HG03280 (cell line): ENCODE measurements around the gene LSAMP.

ENCODE experiments used
- ATAC-seq: cut with Tn5 transposase; IDR thresholded peaks from one replicate; pipeline ENCODE4 v1.9.1; 2021; ENCODE audit warnings: mild to moderate bottlenecking, moderate library complexity; ENCODE audit not compliant: unreplicated experiment

The LSAMP gene

GRCh38 chr3:115913069-115913686 lies 532.1 kb downstream of the LSAMP start:
- ATAC-seq, result no peak

GRCh38 chr3:115912372-115912771 lies 532.9 kb downstream of the LSAMP start:
- no peak for ATAC-seq

- ATAC-seq, result no peak
These were observed 539.4 kb downstream of the LSAMP start for GRCh38 chr3:115905871-115906270.

GRCh38 chr3:115903843-115904242 lies 541.4 kb downstream of the LSAMP start:
- no peak for ATAC-seq

- ATAC-seq, result no peak
These were observed 544.3 kb downstream of the LSAMP start for GRCh38 chr3:115901008-115901407.

- ATAC-seq, result no peak
These were observed 545.8 kb downstream of the LSAMP start for GRCh38 chr3:115899535-115899934.

- ATAC-seq, result no peak
These were observed 546.5 kb downstream of the LSAMP start for GRCh38 chr3:115898656-115899410.

GRCh38 chr3:115891006-115891636 lies 554.2 kb downstream of the LSAMP start:
- no peak for ATAC-seq

GRCh38 chr3:115890579-115890978 lies 554.7 kb downstream of the LSAMP start:
- no peak for ATAC-seq

GRCh38 chr3:115885621-115886020 lies 559.7 kb downstream of the LSAMP start:
- no peak for ATAC-seq

- no peak for ATAC-seq
These were observed 567.7 kb downstream of the LSAMP start for GRCh38 chr3:115877615-115877899.

- no peak for ATAC-seq
These were observed 568.2 kb downstream of the LSAMP start for GRCh38 chr3:115876876-115877614.

GRCh38 chr3:115875460-115875859 lies 569.8 kb downstream of the LSAMP start:
- ATAC-seq, result no peak

GRCh38 chr3:115871735-115872134 lies 573.6 kb downstream of the LSAMP start:
- ATAC-seq, result no peak

- no peak for ATAC-seq
These were observed 580.4 kb downstream of the LSAMP start for GRCh38 chr3:115864911-115865310.

- ATAC-seq, result no peak
These were observed 582.4 kb downstream of the LSAMP start for GRCh38 chr3:115862849-115863248.

GRCh38 chr3:115862099-115862498 lies 583.2 kb downstream of the LSAMP start:
- no peak for ATAC-seq

GRCh38 chr3:115861166-115861733 lies 584.0 kb downstream of the LSAMP start:
- no peak for ATAC-seq

- no peak for ATAC-seq
These were observed 584.5 kb downstream of the LSAMP start for GRCh38 chr3:115860766-115861165.

- no peak for ATAC-seq
These were observed 586.1 kb downstream of the LSAMP start for GRCh38 chr3:115859002-115859807.
